GM03348 (cell line): Measurements from ENCODE around the gene RNF145.
"Not testable (repeated sequence)": the region's sequence is repeated elsewhere in the genome, so short reads cannot be mapped to it uniquely, and the experiment has no call there.

Source experiments
- DNase-seq: peaks from one replicate; pipeline ENCODE4 v3.0.0; 2012; ENCODE audit warnings: low spot score

RNF145 gene

DNA sequence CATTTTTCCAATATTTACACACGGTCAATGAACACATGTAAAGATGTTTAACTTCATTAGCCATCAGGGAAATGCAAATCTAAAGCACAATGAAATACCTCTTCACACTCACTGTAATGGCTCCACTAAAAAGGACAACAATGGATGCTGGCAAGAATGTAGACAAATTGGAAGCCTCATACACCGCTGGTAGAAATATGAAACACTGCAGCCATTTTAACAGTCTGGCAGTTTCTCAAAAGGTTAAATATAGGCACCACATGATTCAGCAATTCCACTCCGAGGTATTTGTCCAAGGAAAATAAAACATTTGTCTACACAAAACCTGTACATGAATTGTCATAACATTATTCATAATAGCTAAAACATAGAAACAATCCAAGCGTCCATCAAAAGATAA, 20.0 kb downstream of the RNF145 start:
- DNase-seq = no peak

DNA sequence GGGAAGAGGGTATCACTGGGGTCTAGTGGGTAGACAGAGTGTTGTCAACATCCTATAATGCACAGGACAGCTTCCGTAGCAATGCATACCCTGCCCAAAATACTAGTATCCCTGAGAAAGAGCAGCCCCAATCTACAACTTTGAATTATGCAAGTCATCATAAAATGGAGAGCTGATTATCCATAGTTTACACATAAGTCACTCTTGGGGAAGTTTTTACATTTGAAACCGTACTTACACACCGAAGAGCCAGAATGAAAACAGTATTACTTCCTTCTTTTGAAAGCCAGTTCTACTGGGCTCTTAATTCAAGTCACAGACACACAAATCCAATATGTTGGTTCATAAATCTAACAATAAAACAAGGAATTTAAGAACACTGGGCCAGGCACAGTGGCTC, 21.6 kb downstream of the RNF145 start:
- no peak for DNase-seq

DNA sequence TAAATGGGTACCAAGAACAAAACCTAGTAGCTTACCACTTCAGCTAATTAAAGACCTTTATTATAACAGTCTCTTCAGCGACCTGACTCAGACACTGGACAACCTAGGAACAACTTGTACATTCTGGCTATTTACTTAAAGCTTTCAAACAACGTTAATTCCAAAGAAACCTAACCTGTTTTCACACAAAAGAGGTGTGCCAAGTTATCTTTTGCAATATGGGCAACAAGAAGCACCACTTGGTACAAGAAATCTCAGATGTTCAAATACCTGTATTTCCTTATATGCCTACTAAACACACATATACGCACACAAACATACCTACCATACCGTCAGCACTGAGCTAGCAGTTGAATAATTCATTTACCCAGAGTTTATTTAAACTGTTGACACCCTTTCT, 23.0 kb downstream of the RNF145 start:
- DNase-seq = no peak

DNA sequence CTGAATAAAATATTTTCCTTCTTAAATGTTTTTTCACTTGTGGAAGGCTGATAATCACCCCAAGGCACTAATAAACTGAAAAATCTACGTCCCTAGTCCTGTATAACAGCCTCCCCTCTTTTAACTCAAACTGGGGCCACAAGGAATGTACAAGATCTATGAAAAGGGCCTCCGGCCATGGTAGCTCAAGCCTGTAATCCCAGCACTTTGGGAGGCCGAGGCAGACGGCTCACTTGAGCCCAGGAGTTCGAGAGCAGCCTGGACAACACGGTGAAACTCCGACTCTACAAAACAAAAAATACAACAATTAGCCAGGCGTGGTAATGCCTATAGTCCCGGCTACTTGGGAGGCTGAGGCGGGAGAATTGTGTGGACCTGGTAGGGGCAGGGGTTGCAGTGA, 23.6 kb downstream of the RNF145 start:
- DNase-seq = no peak

GRCh38 chr5:159184858-159185381, 24.4 kb downstream of the RNF145 start:
- DNase-seq = peak; percentile 52

DNA sequence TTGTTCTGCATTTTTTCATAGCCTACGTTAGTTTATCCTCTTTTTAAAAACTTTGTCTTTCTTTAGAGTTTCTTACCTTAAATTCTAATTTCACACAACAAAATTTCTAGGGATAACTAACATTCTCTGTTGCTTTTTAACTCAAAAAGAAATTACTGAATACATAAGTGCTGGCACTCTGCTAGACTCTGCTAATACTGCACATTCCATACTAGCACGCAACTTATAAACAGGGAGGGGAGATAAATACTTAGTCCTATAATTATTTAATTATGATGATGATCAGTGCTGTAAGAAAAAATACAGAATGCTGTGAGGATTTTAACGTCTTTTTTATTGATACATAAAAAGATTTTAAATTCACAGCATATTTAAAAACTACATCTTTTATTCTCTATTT, 25.1 kb downstream of the RNF145 start:
- no peak for DNase-seq

GRCh38 chr5:159183247-159183646, 26.1 kb downstream of the RNF145 start:
- DNase-seq = no peak

DNA sequence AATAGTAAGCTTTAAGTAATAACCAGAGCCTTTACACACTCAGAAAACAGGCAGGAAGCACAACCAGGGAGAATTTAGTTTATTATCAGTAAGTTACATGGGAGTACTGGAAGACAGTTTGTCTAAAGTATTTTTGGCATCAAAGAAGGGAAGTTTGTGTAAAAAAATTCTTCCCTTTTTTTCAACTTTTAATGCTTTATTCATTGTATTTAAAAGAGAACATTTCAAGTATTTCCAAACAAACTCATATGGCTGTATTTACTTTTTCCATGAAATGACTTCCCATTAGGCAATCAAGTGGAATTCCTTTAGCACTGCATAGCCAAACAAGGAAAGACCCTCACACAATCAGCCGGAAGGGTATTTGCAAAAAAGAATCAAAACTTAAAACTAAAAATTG, 26.7 kb downstream of the RNF145 start:
- DNase-seq = no peak

DNA sequence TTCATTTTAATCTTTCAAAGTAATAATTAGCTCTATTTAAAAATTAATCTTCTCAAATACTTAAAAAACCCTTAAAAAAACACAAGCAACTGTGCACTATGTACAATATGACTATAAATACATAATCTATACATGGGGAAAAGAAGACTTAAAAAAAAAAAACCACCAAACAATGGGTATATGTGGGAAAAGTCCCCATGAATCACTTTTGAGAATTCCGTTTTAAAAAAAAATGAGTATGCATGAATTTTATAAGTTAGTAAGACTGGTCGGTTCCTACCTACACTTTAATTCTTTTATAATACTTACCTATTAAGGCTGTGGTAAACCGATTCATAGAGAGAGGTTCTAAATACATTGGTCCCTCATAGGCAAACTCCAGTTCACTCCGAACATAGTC, 27.7 kb downstream of the RNF145 start:
- DNase-seq = no peak

DNA sequence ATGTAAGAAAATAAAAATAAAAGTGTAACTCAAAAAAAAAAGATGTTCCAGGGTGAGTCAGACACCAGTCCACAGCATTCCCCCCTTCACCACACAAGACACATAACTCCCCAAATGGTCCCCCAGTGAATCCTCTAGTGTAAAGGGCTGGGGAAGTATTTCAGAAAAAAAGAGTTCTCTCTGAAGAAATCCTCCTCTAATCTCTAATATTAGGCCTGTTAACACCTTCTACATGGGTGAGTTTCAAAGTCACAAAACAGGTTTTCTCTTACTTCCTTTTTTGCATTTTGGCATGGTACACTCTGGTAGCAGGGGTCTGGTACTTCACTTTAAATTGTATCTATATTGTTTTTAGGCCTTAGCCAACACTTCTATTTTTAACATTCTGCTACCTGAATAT, 28.2 kb downstream of the RNF145 start:
- no peak for DNase-seq

- no peak for DNase-seq
Observed at GRCh38 chr5:159179529-159180305, 29.6 kb downstream of the RNF145 start.

- peak; percentile 61 for DNase-seq
Observed at GRCh38 chr5:159178978-159179377, 30.4 kb downstream of the RNF145 start.

DNA sequence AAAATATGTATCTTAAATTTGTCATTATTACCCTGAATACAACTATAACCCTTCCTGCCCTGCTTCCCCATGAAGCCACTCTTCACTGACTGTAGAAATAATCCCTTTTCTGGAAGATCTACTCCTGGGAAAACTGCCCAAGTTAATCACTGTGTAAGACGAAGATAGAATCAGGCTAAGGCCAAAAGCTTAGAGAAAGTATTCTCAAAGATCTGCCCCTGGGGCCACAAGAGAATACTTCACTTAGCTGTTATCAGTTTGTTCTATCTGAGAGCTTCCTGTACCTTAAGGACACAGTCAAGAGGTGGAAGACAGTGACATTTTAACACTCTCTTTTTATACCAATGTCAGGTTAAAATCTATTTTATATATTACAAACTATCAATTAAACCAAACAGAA, 33.8 kb downstream of the RNF145 start:
- DNase-seq = no peak

DNA sequence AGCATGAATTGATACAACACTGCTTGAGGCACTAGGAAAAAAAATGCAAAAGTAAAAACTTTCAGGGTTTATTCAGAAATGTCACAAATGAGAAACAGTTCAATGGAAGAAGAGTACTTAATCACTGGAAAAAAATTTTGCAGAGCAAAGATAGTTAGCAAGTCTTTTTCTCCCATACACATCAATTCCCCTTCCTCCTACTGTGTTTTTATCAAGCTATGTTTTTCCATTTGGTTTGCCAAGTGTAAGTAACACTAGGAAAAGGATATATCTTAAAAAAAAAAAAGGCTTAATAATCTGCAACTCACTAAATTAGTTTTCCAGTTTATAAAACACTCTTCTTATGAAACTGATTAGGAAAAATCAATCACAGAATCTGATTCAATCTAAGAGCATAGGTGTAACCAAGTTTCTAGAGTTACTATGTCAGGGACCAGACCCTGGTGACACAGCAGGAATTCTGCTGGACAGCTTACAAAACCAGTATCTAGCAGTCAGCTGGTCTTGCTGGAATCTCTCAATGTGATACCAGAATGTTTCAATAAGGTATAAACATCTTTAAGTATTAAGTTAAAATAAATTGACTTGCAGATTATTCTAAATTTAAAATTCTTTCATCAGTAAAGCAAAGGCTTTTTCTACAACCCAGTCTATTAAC, 34.7 kb downstream of the RNF145 start:
- no peak for DNase-seq

DNA sequence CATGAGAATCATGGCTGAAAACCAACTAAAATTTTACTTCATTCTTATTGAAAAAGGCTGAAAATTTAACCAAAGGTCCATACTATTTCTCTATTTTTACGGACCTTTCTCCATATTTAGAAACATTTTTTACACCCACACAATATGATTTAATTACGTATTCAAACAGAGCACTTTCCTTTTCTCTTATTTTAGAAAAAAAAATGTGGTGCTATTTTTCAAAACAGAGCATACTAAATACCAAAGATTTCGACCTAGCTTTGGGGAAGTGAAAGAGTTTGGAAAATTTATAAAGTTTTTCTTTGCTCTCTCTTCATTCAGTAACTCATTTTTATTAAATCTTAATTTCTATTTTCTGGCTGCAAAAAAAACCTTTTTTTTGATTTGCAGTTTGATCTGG, 38.1 kb downstream of the RNF145 start:
- no peak for DNase-seq

DNA sequence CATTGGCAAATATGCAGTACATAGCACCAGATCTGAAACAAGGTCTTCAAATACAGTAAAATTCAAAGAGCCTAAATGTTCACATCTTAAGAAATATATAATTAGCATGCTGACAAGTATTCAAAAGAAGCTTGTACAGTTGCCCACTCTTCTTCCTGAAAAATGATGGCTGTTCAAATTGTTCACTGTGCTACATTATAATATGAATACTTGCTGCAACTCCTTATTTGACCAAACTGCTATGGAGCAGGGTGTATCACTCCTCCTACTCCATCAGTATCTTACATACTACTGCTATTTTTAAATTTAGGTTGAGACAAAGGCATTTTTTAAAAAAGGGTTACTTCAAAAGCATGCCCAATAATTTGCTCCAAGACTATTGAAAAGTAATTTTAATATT, 39.3 kb downstream of the RNF145 start:
- no peak for DNase-seq

- DNase-seq = no peak
Observed at GRCh38 chr5:159166416-159166815, 42.9 kb downstream of the RNF145 start.

- DNase-seq = no peak
Observed at GRCh38 chr5:159163701-159164046, 45.7 kb downstream of the RNF145 start.

DNA sequence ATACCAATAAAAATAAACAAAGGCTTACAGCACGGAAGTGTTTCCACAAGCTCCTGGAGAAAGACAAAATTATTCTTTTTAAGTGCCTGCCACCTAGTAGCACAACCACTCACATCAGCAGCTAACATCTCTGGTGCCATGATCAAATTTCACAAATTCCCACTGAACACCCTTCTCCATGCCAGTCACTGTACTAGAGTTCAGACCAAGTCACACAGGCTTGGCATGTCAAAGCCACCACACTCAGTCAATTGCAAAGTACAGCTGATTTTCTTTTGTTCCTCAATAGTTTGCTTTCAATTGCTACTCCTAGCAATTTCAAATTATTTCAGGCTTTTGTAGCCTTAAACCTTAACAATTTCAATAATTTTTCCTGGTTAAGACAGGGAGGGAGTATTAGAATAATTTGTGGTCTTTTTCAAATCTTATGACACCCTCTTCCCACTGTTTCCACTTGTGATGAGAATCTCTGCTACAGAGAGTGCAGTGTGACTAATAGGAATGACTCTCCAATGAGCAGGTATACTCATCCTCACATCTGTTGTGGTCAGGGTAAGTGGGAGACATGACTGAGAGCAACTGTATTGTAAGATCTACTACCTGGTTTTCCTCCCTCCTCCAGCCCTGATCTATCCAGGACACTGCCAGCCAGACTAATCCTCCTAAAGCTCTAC, 46.2 kb downstream of the RNF145 start:
- DNase-seq = peak; percentile 64

DNA sequence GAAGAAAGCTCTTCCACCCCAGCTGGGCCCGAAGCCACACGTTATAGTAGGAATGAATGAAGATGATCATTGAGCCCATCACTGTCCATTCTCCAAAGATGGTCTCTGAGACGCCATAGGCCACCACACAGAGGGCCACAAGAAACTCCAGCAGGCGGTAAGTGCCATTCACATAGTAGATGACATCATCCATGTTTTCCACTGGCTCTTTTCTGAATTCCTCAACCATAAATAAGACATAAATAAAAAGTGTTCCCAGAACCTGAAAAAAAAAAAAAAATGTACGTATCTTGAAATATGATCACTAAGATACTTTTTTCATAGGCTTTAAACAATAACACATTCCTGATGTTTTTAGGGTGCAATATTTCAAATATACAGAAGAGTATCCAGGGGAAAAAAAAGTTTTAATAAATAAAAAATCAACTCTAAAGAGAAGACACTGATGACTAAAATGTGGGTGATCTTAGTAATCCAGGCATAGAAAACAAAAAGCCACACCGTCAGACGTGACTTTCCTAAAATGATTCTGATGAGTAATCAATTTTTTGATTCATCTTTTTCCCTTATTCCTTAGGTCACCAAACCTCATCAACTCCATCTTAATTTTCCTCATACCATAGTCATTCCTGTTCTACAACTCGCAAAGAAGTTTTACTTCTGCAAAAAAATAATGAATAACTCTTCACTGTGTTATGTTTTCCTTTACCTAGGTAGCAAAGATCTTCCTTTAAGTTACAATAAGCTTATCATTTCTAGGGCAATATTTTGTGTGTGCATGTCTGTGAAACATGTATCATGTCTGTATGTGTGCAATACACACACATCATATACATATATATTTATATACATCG, 47.8 kb downstream of the RNF145 start:
- no peak for DNase-seq

GRCh38 chr5:159158553-159159091, 50.7 kb downstream of the RNF145 start:
- not testable (repeated sequence) for DNase-seq

DNA sequence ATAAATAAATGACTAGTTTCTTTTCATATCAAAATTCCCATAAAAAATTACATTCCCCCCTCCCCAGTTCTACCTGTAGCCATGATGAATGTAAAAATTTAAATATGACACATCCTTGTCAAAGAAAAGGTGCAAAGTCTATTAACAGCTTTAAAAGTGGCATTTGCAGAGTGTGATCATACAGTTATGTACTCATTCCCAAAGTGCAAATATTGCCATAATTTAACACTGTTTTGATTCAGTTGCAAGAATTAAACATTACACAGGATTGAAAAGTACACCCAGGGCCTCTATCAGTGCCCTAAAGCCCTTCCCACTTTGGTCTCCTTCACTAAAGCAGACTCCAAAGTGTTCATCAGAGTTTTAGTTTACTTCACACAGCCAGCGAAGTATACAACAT, 51.8 kb downstream of the RNF145 start:
- DNase-seq = no peak
